B cell (primary cell): ENCODE data around the gene TDRD15. TPM values are rescaled to one million over a fixed set of nuclear protein-coding genes. Genes with fewer than 3 reads are reported as not detected.

Experiments
- ATAC-seq: fragments of 200-7000 bp; cut with Tn5 transposase; one replicate; pipeline ENCODE4 v1.10.0; 2021; ENCODE audit warnings: low read depth, mild to moderate bottlenecking, moderate number of reproducible peaks, moderate library complexity
- CTCF ChIA-PET: fragments of 350-600 bp; sonication (Branson Sonifier 250); formaldehyde crosslinking; loops from one replicate; lab custom pipeline; 2021; ENCODE audit warnings: antibody characterized with exemption, inconsistent platforms; lab: Charles Lee
- POLR2A ChIA-PET: fragments of 350-600 bp; sonication (Branson Sonifier 250); formaldehyde crosslinking; loops from one replicate; lab custom pipeline; 2021; ENCODE audit warnings: antibody characterized with exemption; lab: Charles Lee
- DNase-seq: peaks from one replicate; pipeline ENCODE4 v3.0.0; 2013
- H2AFZ ChIP-seq: 2 replicates; pipeline ENCODE4 v1.6.1; 2012; ENCODE audit warnings: mild to moderate bottlenecking, low read depth, low read length; ENCODE audit not compliant: insufficient read depth, poor library complexity, severe bottlenecking
- H3K27ac ChIP-seq, 2 donors: 1 replicate in 1 of 2; 2 replicates in 1 of 2; pipeline ENCODE4 v1.5.1; 2012 to 2013; ENCODE audit warnings: low read length in 2 of 2, mild to moderate bottlenecking in 2 of 2, moderate library complexity in 1 of 2
- H3K27me3 ChIP-seq, 4 experiments: fragments of 200-600 bp in 1 of 4; sonication (generic) in 1 of 4; replicated peaks in 1 of 4; 1 replicate in 2 of 4; 2 replicates in 2 of 4; pipeline versions ENCODE4 v1.6.1 to v1.7.0; 2013 to 2016; ENCODE audit warnings: low read length in 3 of 4, mild to moderate bottlenecking in 2 of 4, mixed read lengths in 1 of 4, moderate library complexity in 1 of 4; ENCODE audit not compliant: insufficient read depth in 4 of 4, control insufficient read depth in 3 of 4; ENCODE audit errors: control extremely low read depth in 1 of 4
- H3K36me3 ChIP-seq, 2 experiments: replicated peaks in 1 of 2; 1 replicate in 1 of 2; 2 replicates in 1 of 2; pipeline versions ENCODE4 v1.6.1 to v1.7.1; 2013; ENCODE audit warnings: low read length in 1 of 2; ENCODE audit not compliant: insufficient read depth in 2 of 2, control insufficient read depth in 1 of 2; ENCODE audit errors: control extremely low read depth in 1 of 2, extremely low read depth in 1 of 2
- H3K4me1 ChIP-seq, 2 donors: fragments of 200-600 bp in 1 of 2; sonication (generic) in 1 of 2; 1 replicate in 1 of 2; 2 replicates in 1 of 2; pipeline versions ENCODE4 v1.5.1 to v1.6.1; 2013 to 2017; ENCODE audit warnings: low read length in 2 of 2; ENCODE audit not compliant: control insufficient read depth in 2 of 2, insufficient read depth in 2 of 2
- H3K4me2 ChIP-seq: replicated peaks from 2 replicates; pipeline ENCODE3; 2012; ENCODE audit warnings: mild to moderate bottlenecking, low read depth, low read length; ENCODE audit not compliant: poor library complexity, severe bottlenecking
- H3K4me3 ChIP-seq, 5 experiments: fragments of 200-600 bp in 1 of 5; sonication (generic) in 1 of 5; 1 replicate in 3 of 5; 2 replicates in 2 of 5; pipeline versions ENCODE4 v1.5.1 to v1.7.0; 2011 to 2016; ENCODE audit warnings: low read length in 4 of 5, mild to moderate bottlenecking in 4 of 5, low read depth in 2 of 5, control low read depth in 1 of 5, moderate library complexity in 1 of 5; ENCODE audit not compliant: insufficient read depth in 1 of 5; ENCODE audit errors: control extremely low read depth in 1 of 5, extremely low read depth in 1 of 5
- H3K79me2 ChIP-seq: fragments of 200-600 bp; sonication (generic); one replicate; pipeline ENCODE4 v1.6.0; 2016; ENCODE audit warnings: low read length; ENCODE audit not compliant: control insufficient read depth, insufficient read depth
- H3K9ac ChIP-seq: fragments of 200-600 bp; sonication (generic); 2 replicates; pipeline ENCODE4 v1.6.1; 2017; ENCODE audit warnings: mild to moderate bottlenecking, low read length, moderate library complexity
- H3K9me3 ChIP-seq, 3 donors: one replicate each; pipeline versions ENCODE4 v1.6.1 to v1.7.1; 2013; ENCODE audit warnings: low read length in 2 of 3; ENCODE audit not compliant: control insufficient read depth in 2 of 3, insufficient read depth in 1 of 3; ENCODE audit errors: control extremely low read depth in 1 of 3
- H4K20me1 ChIP-seq: 2 replicates; pipeline ENCODE4 v1.6.0; 2012; ENCODE audit warnings: mild to moderate bottlenecking, low read length; ENCODE audit not compliant: insufficient read depth, control insufficient read depth, poor library complexity, severe bottlenecking
- H3K27ac Mint-ChIP-seq: one replicate; pipeline ENCODE4 v1.8.0; 2021; ENCODE audit warnings: mixed read lengths
- H3K27me3 Mint-ChIP-seq: one replicate; pipeline ENCODE4 v1.8.0; 2021; ENCODE audit warnings: mixed read lengths
- H3K4me1 Mint-ChIP-seq: one replicate; pipeline ENCODE4 v1.8.0; 2021; ENCODE audit warnings: mixed read lengths
- H3K4me3 Mint-ChIP-seq: one replicate; pipeline ENCODE4 v1.8.0; 2021; ENCODE audit warnings: mixed read lengths
- H3K9me3 Mint-ChIP-seq: one replicate; pipeline ENCODE4 v1.8.0; 2022; ENCODE audit warnings: mixed read lengths; ENCODE audit not compliant: insufficient read depth
- EZH2 ChIP-seq: IDR thresholded peaks from 2 replicates; pipeline ENCODE4 v1.6.1; 2012; ENCODE audit warnings: borderline replicate concordance, low read depth, mild to moderate bottlenecking, moderate library complexity, low read length; ENCODE audit not compliant: insufficient read depth, poor library complexity, severe bottlenecking
- WGBS: methylation state at CpG from one replicate; pipeline ENCODE4 v1.1.5; 2013; ENCODE audit warnings: missing lambda C conversion rate; ENCODE audit not compliant: insufficient coverage; 5-methylcytosine and 5-hydroxymethylcytosine counted together
- intact Hi-C: fragments of 100-400 bp; cut with micrococcal nuclease; formaldehyde crosslinking; loops from one replicate; pipeline ENCODE4 v1.10.0; 2022
- polyA plus RNA-seq: library from polyadenylated mRNA; depleted of rRNA; stranded (reverse); fragments of >200 nt; gene quantifications from 2 replicates; pipeline ENCODE4 v1.2.3, GENCODE V29; 2012
- total RNA-seq, 2 donors: library from RNA; stranded (reverse); fragments of 120-200 nt in 1 of 2; gene quantifications; 1 replicate in 1 of 2; 2 replicates in 1 of 2; pipeline versions ENCODE4 v1.2.3 to v1.2.4, GENCODE V29; 2013 to 2022
- TF ChIP-seq, protein P1 (sequence below): fragments of 200-600 bp; IDR thresholded peaks from one replicate; pipeline ENCODE4 v1.8.0; 2022; ENCODE audit warnings: antibody characterized with exemption, mild to moderate bottlenecking

The TDRD15 gene
- total and polyA plus RNA-seq, 2 donors (not counting 1 experiment from before 2014, with no cell fraction given), result 0.04 to 1.1 TPM

DNA sequence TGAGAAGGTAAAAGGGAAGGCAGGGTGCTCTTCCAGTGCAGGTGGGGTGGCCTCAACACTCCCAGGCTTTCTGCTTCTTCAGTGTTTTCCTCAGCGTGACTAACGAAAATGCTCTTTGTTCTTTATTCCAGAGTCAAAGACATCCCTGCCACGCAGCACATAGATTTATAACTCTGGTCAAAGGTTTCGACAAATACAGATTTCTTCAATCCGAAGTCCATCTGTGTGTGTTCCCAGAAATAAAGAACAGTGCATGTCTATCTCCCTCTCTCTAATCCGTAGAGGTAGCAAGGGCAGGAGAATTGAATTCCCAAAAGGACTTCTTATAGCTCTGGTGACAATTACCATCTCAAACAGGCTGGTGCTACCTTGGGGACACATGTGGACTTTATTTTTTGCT, 26.4 kb upstream of the TDRD15 start:
- Histone ChIP-seq H3K79me2 (no peaks in the 10 kb centered on the region), H3K27ac (no peak overlapping the region), H3K9ac (no peak overlapping the region), H3K27me3 (peaks cover 0 to 4% (median 0%) of the 10 kb centered on the region in 4 experiments), H2AFZ (no peak overlapping the region), H3K36me3 (no peaks in the 10 kb centered on the region), H3K9me3 (peaks cover 0 to 3% (median 0%) of the 10 kb centered on the region in 3 donors), H3K4me2 (no peak overlapping the region), H4K20me1 (no peaks in the 10 kb centered on the region), H3K4me1 (no peaks in the 10 kb centered on the region), H3K4me3 (no peak overlapping the region)
- Mint-ChIP-seq H3K4me1 (no peaks in the 10 kb centered on the region), H3K27ac (no peak overlapping the region), H3K27me3 (peaks cover 8% of the 10 kb centered on the region), H3K9me3 (no peaks in the 10 kb centered on the region), H3K4me3 (no peak overlapping the region)
- 96% methylated on average over 4 of the region's 6 CpGs for WGBS
- CTCF ChIA-PET, result no interaction called here
- intact Hi-C loops, result no loop called here
- DNase-seq (no peak), ATAC-seq (no peak)
- POLR2A ChIA-PET, result no interaction called here
- TF ChIP-seq, protein P1, sequence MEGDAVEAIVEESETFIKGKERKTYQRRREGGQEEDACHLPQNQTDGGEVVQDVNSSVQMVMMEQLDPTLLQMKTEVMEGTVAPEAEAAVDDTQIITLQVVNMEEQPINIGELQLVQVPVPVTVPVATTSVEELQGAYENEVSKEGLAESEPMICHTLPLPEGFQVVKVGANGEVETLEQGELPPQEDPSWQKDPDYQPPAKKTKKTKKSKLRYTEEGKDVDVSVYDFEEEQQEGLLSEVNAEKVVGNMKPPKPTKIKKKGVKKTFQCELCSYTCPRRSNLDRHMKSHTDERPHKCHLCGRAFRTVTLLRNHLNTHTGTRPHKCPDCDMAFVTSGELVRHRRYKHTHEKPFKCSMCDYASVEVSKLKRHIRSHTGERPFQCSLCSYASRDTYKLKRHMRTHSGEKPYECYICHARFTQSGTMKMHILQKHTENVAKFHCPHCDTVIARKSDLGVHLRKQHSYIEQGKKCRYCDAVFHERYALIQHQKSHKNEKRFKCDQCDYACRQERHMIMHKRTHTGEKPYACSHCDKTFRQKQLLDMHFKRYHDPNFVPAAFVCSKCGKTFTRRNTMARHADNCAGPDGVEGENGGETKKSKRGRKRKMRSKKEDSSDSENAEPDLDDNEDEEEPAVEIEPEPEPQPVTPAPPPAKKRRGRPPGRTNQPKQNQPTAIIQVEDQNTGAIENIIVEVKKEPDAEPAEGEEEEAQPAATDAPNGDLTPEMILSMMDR, result no peak
- TF ChIP-seq EZH2, result no peak

- Histone ChIP-seq H3K27ac (no peak overlapping the region), H3K4me2 (no peak overlapping the region), H3K79me2 (no peaks in the 10 kb centered on the region), H4K20me1 (no peaks in the 10 kb centered on the region), H3K36me3 (no peaks in the 10 kb centered on the region), H2AFZ (no peak overlapping the region), H3K9ac (no peak overlapping the region), H3K4me1 (no peaks in the 10 kb centered on the region), H3K9me3 (peaks cover 0 to 3% (median 0%) of the 10 kb centered on the region in 3 donors), H3K4me3 (no peak overlapping the region), H3K27me3 (peaks cover 0 to 4% (median 0%) of the 10 kb centered on the region in 4 experiments)
- no peaks in the 10 kb centered on the region for H3K4me1 Mint-ChIP-seq
- H3K4me3 Mint-ChIP-seq, result no peak overlapping the region
- TF ChIP-seq, protein P1, result no peak
- TF ChIP-seq EZH2, result no peak
- intact Hi-C loops, result no loop called here
- WGBS, result 75% methylated on average over 1 of the region's 1 CpG
- CTCF ChIA-PET, result no interaction called here
- H3K27ac Mint-ChIP-seq, result no peak overlapping the region
- peaks cover 8% of the 10 kb centered on the region for H3K27me3 Mint-ChIP-seq
- H3K9me3 Mint-ChIP-seq, result no peaks in the 10 kb centered on the region
- POLR2A ChIA-PET, result no interaction called here
- no peak for ATAC-seq
- DNase-seq, result no peak
Measured at GRCh38 chr2:21098294-21098693, 25.5 kb upstream of the TDRD15 start.
